ENCODE data around the gene FGG. TPM values are rescaled to one million over a fixed set of nuclear protein-coding genes. Genes with fewer than 3 reads are reported as not detected.

Gene FGG
- total RNA-seq: 100 to 1,000 TPM in 1 of 2 donors, 10 to 100 TPM in 1; 11.2 to 384 TPM
- 1 to 10 TPM in 2 of 6 donors, not detected in 4; 1.2 to 2.2 TPM for polyA plus RNA-seq (ENCODE audit: insufficient read length in 6 of 6)
- long read RNA-seq, donor 1, partial matches to known transcripts: 0 of 1 reads
- long read RNA-seq, donor 1, other reads (novel, unspliced or antisense): 0 of 1 reads
- long read RNA-seq, donor 2: 0 reads
- long read RNA-seq, donor 3: 0 reads
- long read RNA-seq, donor 4, partial matches to known transcripts: 4 of 10 reads
- long read RNA-seq, donor 4, other reads (novel, unspliced or antisense): 1 of 10 reads
- long read RNA-seq, donor 5: 0 reads
- long read RNA-seq, donor 6, partial matches to known transcripts: 0 of 2 reads
- long read RNA-seq, donor 6, other reads (novel, unspliced or antisense): 0 of 2 reads
- long read RNA-seq, donor 7: 0 reads
- long read RNA-seq, donor 8: 0 reads
- long read RNA-seq, donor 9: 0 reads
- long read RNA-seq, donor 10, transcript FGG-203 (10 exons, 1,760 nt): major isoform, 291 of 334 reads
- long read RNA-seq, donor 10, transcript FGG-201 (9 exons, 1,659 nt): minor isoform, 7 of 334 reads
- long read RNA-seq, donor 10, partial matches to known transcripts: 9 of 334 reads
- long read RNA-seq, donor 10, other reads (novel, unspliced or antisense): 19 of 334 reads
- long read RNA-seq, donor 11: 0 reads
- long read RNA-seq, donor 12: 0 reads

- ATAC-seq: peak; percentile 43
- H3K27ac ChIP-seq: no peak within 1 kb of the TSS
- peaks cover 0 to 4% of the 10 kb centered on the region in 2 donors for H3K4me1 ChIP-seq
- intact Hi-C loops (cut with DNase I): no loop called here
- peak within 1 kb of the TSS in 1 of 2 donors; percentile 14 for H3K4me3 ChIP-seq
- H3K36me3 ChIP-seq: no peaks in the 10 kb centered on the region
- no peak for TF ChIP-seq CTCF (IDR thresholded peaks at IDR 0.05)
- no peaks in the 10 kb centered on the region for H3K27me3 ChIP-seq
- no peak for DNase-seq
- H3K9me3 ChIP-seq: no peaks in the 10 kb centered on the region
Observed at GRCh38 chr4:154612472-154613414, at the start of gene FGG. Gene FGG, minus strand, starts transcription at chr4:154612656. Its CDS starts 47 bp downstream, at chr4:154612609.

DNA sequence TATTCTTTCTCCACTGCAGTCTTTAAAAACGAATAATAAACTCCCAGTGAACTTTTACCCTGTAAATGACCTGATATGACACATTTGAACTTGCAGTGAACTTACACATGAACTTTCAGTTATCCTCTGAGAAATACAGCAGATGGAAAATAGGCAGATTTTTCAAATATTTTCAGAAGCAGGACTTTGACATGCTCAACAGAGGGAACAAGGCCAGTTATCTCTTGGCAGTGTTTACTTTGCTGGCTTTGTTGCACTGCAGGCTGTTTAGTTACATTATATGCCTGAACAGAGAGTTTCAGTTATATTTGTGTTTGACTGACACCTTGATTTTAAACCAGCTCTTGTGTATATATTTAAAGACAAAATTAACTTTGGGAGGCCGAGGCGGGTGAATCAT, 47.6 kb upstream of the FGG start:
- Histone ChIP-seq H3K27me3 (no peaks in the 10 kb centered on the region), H3K27ac (no peak overlapping the region), H3K9me3 (no peaks in the 10 kb centered on the region), H3K4me3 (no peak overlapping the region), H3K36me3 (no peaks in the 10 kb centered on the region), H3K4me1 (no peaks in the 10 kb centered on the region)
- DNase-seq (peak in 2 of 4 donors; percentile 28 to 39), ATAC-seq (no peak)
- intact Hi-C loops (cut with DNase I): no loop called here
- TF ChIP-seq CTCF (IDR thresholded peaks at IDR 0.05): no peak

GRCh38 chr4:154658680-154659405, 46.4 kb upstream of the FGG start:
- ATAC-seq (no peak), DNase-seq (peak in 1 of 4 donors; percentile 2)

GRCh38 chr4:154643493-154643892, 31.0 kb upstream of the FGG start:
- Histone ChIP-seq H3K4me3 (no peak overlapping the region), H3K36me3 (no peaks in the 10 kb centered on the region), H3K9me3 (no peaks in the 10 kb centered on the region), H3K27ac (no peak overlapping the region), H3K4me1 (no peaks in the 10 kb centered on the region), H3K27me3 (no peaks in the 10 kb centered on the region)
- ATAC-seq (no peak), DNase-seq (no peak)
- intact Hi-C loops (cut with DNase I): no loop called here
- no peak for TF ChIP-seq CTCF (IDR thresholded peaks at IDR 0.05)

More at GRCh38 chr4:154658680-154659405, 46.4 kb upstream of the FGG start:
- H3K4me1 ChIP-seq: no peaks in the 10 kb centered on the region
- H3K9me3 ChIP-seq: no peaks in the 10 kb centered on the region
- H3K27me3 ChIP-seq: no peaks in the 10 kb centered on the region
- TF ChIP-seq CTCF (IDR thresholded peaks at IDR 0.05): no peak
- H3K4me3 ChIP-seq: no peak overlapping the region
- H3K36me3 ChIP-seq: no peaks in the 10 kb centered on the region
- intact Hi-C loops (cut with DNase I): no loop called here
- H3K27ac ChIP-seq: no peak overlapping the region
